Kidney (tissue), 14 donors: ENCODE data around the gene VSTM2L. TPM values are rescaled to one million over a fixed set of nuclear protein-coding genes. Genes with fewer than 3 reads are reported as not detected.

Source experiments
- DNase-seq, 5 donors: peaks; one replicate each; pipeline ENCODE4 v3.0.0-alpha.2; 2013 to 2020
- FAIRE-seq: peaks from 2 replicates; lab custom pipeline; 2012; peaks lifted over from hg19 to GRCh38; lab: Jason Lieb, UNC
- H3K27ac ChIP-seq, 2 donors: one replicate each; pipeline ENCODE4 v1.7.0; 2013; ENCODE audit warnings: low read depth in 2 of 2, low read length in 2 of 2, inconsistent platforms in 1 of 2
- H3K27me3 ChIP-seq: one replicate; pipeline ENCODE4 v1.7.1; 2013; ENCODE audit warnings: low read length, inconsistent platforms; ENCODE audit not compliant: control insufficient read depth, insufficient read depth
- H3K36me3 ChIP-seq, 3 donors: one replicate each; pipeline versions ENCODE4 v1.7.0 to v1.7.1; 2013; ENCODE audit warnings: low read length in 3 of 3, control low read depth in 1 of 3, inconsistent platforms in 1 of 3; ENCODE audit not compliant: insufficient read depth in 3 of 3, control insufficient read depth in 2 of 3
- H3K4me1 ChIP-seq, 3 donors: one replicate each; pipeline versions ENCODE4 v1.7.0 to v1.7.1; 2013; ENCODE audit warnings: low read length in 3 of 3, inconsistent platforms in 1 of 3, low read depth in 1 of 3; ENCODE audit not compliant: control insufficient read depth in 2 of 3, insufficient read depth in 2 of 3
- H3K4me3 ChIP-seq, 3 donors: one replicate each; pipeline versions ENCODE4 v1.7.0 to v1.8.1; 2013; ENCODE audit warnings: low read length in 3 of 3, control low read depth in 1 of 3, inconsistent platforms in 1 of 3
- H3K9ac ChIP-seq, 3 donors: one replicate each; pipeline versions ENCODE4 v1.7.0 to v1.7.1; 2013; ENCODE audit warnings: low read length in 3 of 3, control low read depth in 1 of 3, inconsistent platforms in 1 of 3
- H3K9me3 ChIP-seq, 3 donors: one replicate each; pipeline versions ENCODE4 v1.7.0 to v1.7.1; 2013; ENCODE audit warnings: low read length in 3 of 3, control low read depth in 1 of 3, inconsistent platforms in 1 of 3; ENCODE audit not compliant: control insufficient read depth in 2 of 3, insufficient read depth in 1 of 3
- intact Hi-C: fragments of 100-400 bp; cut with DNase I; formaldehyde crosslinking; loops from one replicate; pipeline ENCODE4 v1.11.1; 2022
- polyA plus RNA-seq: library from polyadenylated mRNA; stranded (reverse); fragments of 350-450 nt; fragmentation: Illumina TruSeq; extraction: RNeasy Lipid Tissue Mini Kit (QIAGEN cat#74804); gene quantifications from one replicate; pipeline ENCODE4 v1.2.3, GENCODE V29; 2014; ENCODE audit warnings: low read depth, low replicate concordance; ENCODE audit not compliant: insufficient read depth
- total RNA-seq: library from RNA; stranded (reverse); fragmentation: NEBNext Ultra II Directional; extraction: Animal tissue kit (Norgen Biotek cat#: 25700); gene quantifications from one replicate; pipeline ENCODE4 v1.2.1, GENCODE V29; 2021
- TF ChIP-seq, protein P1 (sequence below): IDR thresholded peaks from 3 replicates; pipeline ENCODE4 v1.5.1; 2012; ENCODE audit warnings: mild to moderate bottlenecking, moderate library complexity, borderline replicate concordance; ENCODE audit not compliant: insufficient read depth; ENCODE audit errors: extremely low read depth
- donor health status: control.
- donor health status: control.
- donor health status: control.
- donor health status: control.
- donor health status: control.
- donor health status: DM: yes; HTN: yes; CAD: no.
- donor health status: Normal renal cell carcinoma (clear cell type).

VSTM2L gene
- total and polyA plus RNA-seq, 2 donors from 2014 or later: 2.8 to 4.1 TPM

GRCh38 chr20:37912874-37913273, 9.9 kb downstream of the VSTM2L start:
- peaks cover 5% of the 10 kb centered on the region for H3K27me3 ChIP-seq
- intact Hi-C loops: no loop called here

DNA sequence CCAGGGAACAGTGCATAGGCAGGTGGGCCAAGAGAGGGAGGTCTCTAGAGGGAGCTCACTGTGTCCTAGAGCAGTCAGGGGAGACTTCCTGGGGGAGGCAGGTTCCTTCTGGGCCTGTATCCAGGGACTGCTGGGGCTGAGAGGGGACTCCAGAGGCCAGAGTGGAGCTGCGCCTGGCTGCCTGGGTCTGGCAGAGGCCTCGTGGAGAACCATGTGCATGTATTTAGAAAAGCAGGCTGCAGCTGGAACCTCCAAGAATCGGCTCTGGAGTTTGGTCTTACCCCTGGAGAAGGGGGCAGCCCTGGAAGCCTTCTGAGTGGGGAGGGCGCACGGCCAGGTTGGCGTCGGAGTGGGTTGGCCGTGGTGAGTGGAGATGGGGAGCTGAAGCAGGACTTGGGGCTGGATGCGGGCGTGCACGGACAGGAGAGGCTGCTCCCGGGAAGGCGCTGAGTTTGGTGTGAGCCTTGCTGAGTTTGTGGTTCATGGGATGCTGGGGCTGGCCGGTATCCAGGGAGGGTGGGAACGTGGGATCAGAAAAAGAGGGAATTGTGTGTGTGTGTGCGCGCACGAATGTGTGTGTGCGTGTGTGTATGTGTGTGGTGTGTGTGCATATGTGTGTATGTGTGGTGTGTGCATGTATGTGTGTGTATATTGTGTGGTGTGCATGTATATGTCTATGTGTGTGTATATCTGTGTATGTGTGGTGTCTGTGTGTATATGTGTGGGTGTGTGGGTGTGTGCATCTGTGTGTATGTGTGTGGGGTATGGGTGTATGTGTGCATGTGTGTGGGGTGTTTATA, 10.8 kb downstream of the VSTM2L start:
- H3K4me3 ChIP-seq: no peak overlapping the region
- no peak overlapping the region for H3K27ac ChIP-seq
- H3K4me1 ChIP-seq: peaks cover 0 to 3% (median 0%) of the 10 kb centered on the region in 3 donors
- peaks cover 5% of the 10 kb centered on the region for H3K27me3 ChIP-seq
- H3K36me3 ChIP-seq: no peaks in the 10 kb centered on the region
- DNase-seq: no peak
- no peaks in the 10 kb centered on the region for H3K9me3 ChIP-seq
- intact Hi-C loops: no loop called here
- no peak overlapping the region for H3K9ac ChIP-seq
- no peak for FAIRE-seq
- TF ChIP-seq, protein P1, sequence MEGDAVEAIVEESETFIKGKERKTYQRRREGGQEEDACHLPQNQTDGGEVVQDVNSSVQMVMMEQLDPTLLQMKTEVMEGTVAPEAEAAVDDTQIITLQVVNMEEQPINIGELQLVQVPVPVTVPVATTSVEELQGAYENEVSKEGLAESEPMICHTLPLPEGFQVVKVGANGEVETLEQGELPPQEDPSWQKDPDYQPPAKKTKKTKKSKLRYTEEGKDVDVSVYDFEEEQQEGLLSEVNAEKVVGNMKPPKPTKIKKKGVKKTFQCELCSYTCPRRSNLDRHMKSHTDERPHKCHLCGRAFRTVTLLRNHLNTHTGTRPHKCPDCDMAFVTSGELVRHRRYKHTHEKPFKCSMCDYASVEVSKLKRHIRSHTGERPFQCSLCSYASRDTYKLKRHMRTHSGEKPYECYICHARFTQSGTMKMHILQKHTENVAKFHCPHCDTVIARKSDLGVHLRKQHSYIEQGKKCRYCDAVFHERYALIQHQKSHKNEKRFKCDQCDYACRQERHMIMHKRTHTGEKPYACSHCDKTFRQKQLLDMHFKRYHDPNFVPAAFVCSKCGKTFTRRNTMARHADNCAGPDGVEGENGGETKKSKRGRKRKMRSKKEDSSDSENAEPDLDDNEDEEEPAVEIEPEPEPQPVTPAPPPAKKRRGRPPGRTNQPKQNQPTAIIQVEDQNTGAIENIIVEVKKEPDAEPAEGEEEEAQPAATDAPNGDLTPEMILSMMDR: no peak

More at GRCh38 chr20:37912874-37913273, 9.9 kb downstream of the VSTM2L start:
- no peaks in the 10 kb centered on the region for H3K9me3 ChIP-seq
- H3K27ac ChIP-seq: no peak overlapping the region
- no peak for FAIRE-seq
- no peaks in the 10 kb centered on the region for H3K36me3 ChIP-seq
- TF ChIP-seq, protein P1: no peak
- no peak overlapping the region for H3K9ac ChIP-seq
- no peak for DNase-seq
- H3K4me3 ChIP-seq: no peak overlapping the region
- H3K4me1 ChIP-seq: peaks cover 0 to 3% (median 0%) of the 10 kb centered on the region in 3 donors

GRCh38 chr20:37914367-37914671, 11.4 kb downstream of the VSTM2L start:
- FAIRE-seq (no peak), DNase-seq (no peak)
- intact Hi-C loops: no loop called here
- H3K9ac ChIP-seq: no peak overlapping the region
- no peak overlapping the region for H3K27ac ChIP-seq
- no peaks in the 10 kb centered on the region for H3K36me3 ChIP-seq
- H3K9me3 ChIP-seq: no peaks in the 10 kb centered on the region
- TF ChIP-seq, protein P1: no peak
- H3K4me3 ChIP-seq: no peak overlapping the region
- H3K27me3 ChIP-seq: peaks cover 5% of the 10 kb centered on the region
- peaks cover 0 to 3% (median 0%) of the 10 kb centered on the region in 3 donors for H3K4me1 ChIP-seq
